A673 (cell line): ENCODE results near the gene ADAM10. TPM values are rescaled to one million over a fixed set of nuclear protein-coding genes. Genes with fewer than 3 reads are reported as not detected.
"Not testable (repeated sequence)": the region's sequence is repeated elsewhere in the genome, so short reads cannot be mapped to it uniquely, and the experiment has no call there.

ENCODE experiments used
- BruUV-seq: library from RNA; stranded (reverse); fragments of 400-500 nt; replicated peaks from 2 replicates; lab custom pipeline; 2021; lab: Mats Ljungman, UMichigan
- CTCF ChIA-PET: fragments of 300-600 bp; sonication (Branson Sonifier 250); formaldehyde crosslinking; loops from one replicate; lab custom pipeline; 2022; ENCODE audit warnings: antibody characterized with exemption; lab: Charles Lee
- POLR2A ChIA-PET: fragments of 300-600 bp; sonication (Branson Sonifier 250); formaldehyde crosslinking; loops from one replicate; lab custom pipeline; 2022; ENCODE audit warnings: antibody characterized with exemption; ENCODE audit not compliant: low non-redundant PET; lab: Charles Lee
- DNase-seq: peaks from one replicate; pipeline ENCODE4 v3.0.0-alpha.2; 2015; ENCODE audit warnings: low spot score
- H3K27ac ChIP-seq: fragments of 200-600 bp; sonication (generic); 2 replicates; pipeline ENCODE4 v1.5.1; 2016; ENCODE audit warnings: mixed run types, low read depth, mild to moderate bottlenecking, mixed read lengths, antibody characterized with exemption, low read length; ENCODE audit not compliant: poor library complexity, severe bottlenecking
- H3K27me3 ChIP-seq: fragments of 200-600 bp; sonication (generic); replicated peaks from 2 replicates; pipeline ENCODE4 v1.6.1; 2017; ENCODE audit warnings: mixed run types, low read depth, mild to moderate bottlenecking, mixed read lengths, antibody characterized with exemption, low read length; ENCODE audit not compliant: insufficient read depth, poor library complexity
- H3K36me3 ChIP-seq: fragments of 200-600 bp; sonication (generic); 2 replicates; pipeline ENCODE4 v1.6.1; 2016; ENCODE audit warnings: mixed run types, mild to moderate bottlenecking, mixed read lengths, antibody characterized with exemption, low read length; ENCODE audit not compliant: insufficient read depth, poor library complexity, severe bottlenecking
- H3K4me1 ChIP-seq: fragments of 200-600 bp; sonication (generic); 2 replicates; pipeline ENCODE4 v1.6.1; 2017; ENCODE audit warnings: mixed run types, mild to moderate bottlenecking, mixed read lengths, antibody characterized with exemption, low read length; ENCODE audit not compliant: insufficient read depth, poor library complexity, severe bottlenecking
- H3K4me3 ChIP-seq: fragments of 200-600 bp; sonication (generic); 2 replicates; pipeline ENCODE4 v1.5.1; 2016; ENCODE audit warnings: low read depth, mixed run types, mild to moderate bottlenecking, mixed read lengths, low read length; ENCODE audit not compliant: poor library complexity, severe bottlenecking
- H3K9me3 ChIP-seq: fragments of 200-600 bp; sonication (generic); 2 replicates; pipeline ENCODE4 v1.6.1; 2016; ENCODE audit warnings: mixed run types, low read depth, mild to moderate bottlenecking, mixed read lengths, antibody characterized with exemption, low read length; ENCODE audit not compliant: poor library complexity, severe bottlenecking
- CTCF ChIP-seq: fragments of 300-800, 200-600 bp; sonication (generic); conservative IDR thresholded peaks from 2 replicates; pipeline ENCODE4 v1.5.1; 2017; ENCODE audit warnings: low read depth, mild to moderate bottlenecking, antibody characterized with exemption, low read length, moderate library complexity, mixed read lengths
- EZH2 ChIP-seq: fragments of 200-600 bp; sonication (generic); IDR thresholded peaks from 2 replicates; pipeline ENCODE4 v1.6.1; 2017; ENCODE audit warnings: borderline replicate concordance, low read depth, mild to moderate bottlenecking, mixed read lengths, antibody characterized with exemption, low read length; ENCODE audit not compliant: poor library complexity, severe bottlenecking
- intact Hi-C: fragments of 100-400 bp; cut with micrococcal nuclease; formaldehyde crosslinking; loops from one replicate; pipeline ENCODE4 v1.10.0; 2022; ENCODE audit not compliant: unreplicated experiment
- total RNA-seq: library from RNA; stranded (reverse); gene quantifications from 2 replicates; pipeline ENCODE4 v1.2.3, GENCODE V29; 2021

Gene ADAM10
- total RNA-seq, 1 experiment from 2014 or later = 130 TPM

- DNase-seq = no peak
- H3K4me1 ChIP-seq = no peaks in the 10 kb centered on the region
- H3K4me3 ChIP-seq = no peak overlapping the region
- intact Hi-C loops = no loop called here
- H3K27ac ChIP-seq = no peak overlapping the region
- peaks cover 3% of the 10 kb centered on the region for H3K36me3 ChIP-seq
- TF ChIP-seq CTCF (no peak), EZH2 (no peak)
- CTCF ChIA-PET = no interaction called here
- no peaks in the 10 kb centered on the region for H3K27me3 ChIP-seq
- H3K9me3 ChIP-seq = no peaks in the 10 kb centered on the region
- POLR2A ChIA-PET = no interaction called here
- BruUV-seq = no TSS peak
Observed at GRCh38 chr15:58604455-58604923, 145.0 kb downstream of the ADAM10 start.

- H3K27ac ChIP-seq, intact Hi-C loops, H3K36me3 ChIP-seq, BruUV-seq, H3K27me3 ChIP-seq, H3K9me3 ChIP-seq, CTCF ChIA-PET, H3K4me1 ChIP-seq, DNase-seq, H3K4me3 ChIP-seq, POLR2A ChIA-PET: not testable (repeated sequence)
Observed at GRCh38 chr15:58603927-58604326, 145.6 kb downstream of the ADAM10 start.

GRCh38 chr15:58602823-58603222 is 146.7 kb downstream of the ADAM10 start:
- BruUV-seq = no TSS peak
- H3K9me3 ChIP-seq = no peaks in the 10 kb centered on the region
- TF ChIP-seq CTCF (no peak), EZH2 (no peak)
- ChIA-PET CTCF (no interaction called here), POLR2A (no interaction called here)
- no peak overlapping the region for H3K4me3 ChIP-seq
- no peak overlapping the region for H3K27ac ChIP-seq
- no peaks in the 10 kb centered on the region for H3K36me3 ChIP-seq
- no peaks in the 10 kb centered on the region for H3K27me3 ChIP-seq
- no peaks in the 10 kb centered on the region for H3K4me1 ChIP-seq
- DNase-seq = no peak
- intact Hi-C loops = no loop called here

- no peak overlapping the region for H3K4me3 ChIP-seq
- no peak for TF ChIP-seq EZH2
- no peak for TF ChIP-seq CTCF
- peaks cover 4% of the 10 kb centered on the region for H3K36me3 ChIP-seq
- no peaks in the 10 kb centered on the region for H3K4me1 ChIP-seq
- no peak overlapping the region for H3K27ac ChIP-seq
- DNase-seq = no peak
- no TSS peak for BruUV-seq
- ChIA-PET POLR2A (no interaction called here), CTCF (no interaction called here)
- intact Hi-C loops = no loop called here
- H3K9me3 ChIP-seq = no peaks in the 10 kb centered on the region
- H3K27me3 ChIP-seq = no peaks in the 10 kb centered on the region
Observed at GRCh38 chr15:58598829-58599210, 150.7 kb downstream of the ADAM10 start.
